Iris pigment epithelial cell (primary cell): ENCODE results near the gene CBX2.

Source experiments
- DNase-seq: peaks from one replicate; pipeline ENCODE4 v3.0.0-alpha.2; 2011; ENCODE audit warnings: low read depth

CBX2 gene

GRCh38 chr17:79812353-79813258 lies 34.7 kb downstream of the CBX2 start:
- no peak for DNase-seq

- no peak for DNase-seq
These were observed 35.6 kb downstream of the CBX2 start for GRCh38 chr17:79813297-79814126.

- no peak for DNase-seq
These were observed 36.4 kb downstream of the CBX2 start for GRCh38 chr17:79814127-79814973.

GRCh38 chr17:79814974-79815835 lies 37.3 kb downstream of the CBX2 start:
- peak; percentile 36 for DNase-seq

- no peak for DNase-seq
These were observed 38.0 kb downstream of the CBX2 start for GRCh38 chr17:79815836-79816461.

- DNase-seq = no peak
These were observed 40.2 kb downstream of the CBX2 start for GRCh38 chr17:79818026-79818758.

- no peak for DNase-seq
These were observed 41.1 kb downstream of the CBX2 start for GRCh38 chr17:79819085-79819484.

- no peak for DNase-seq
These were observed 41.8 kb downstream of the CBX2 start for GRCh38 chr17:79819534-79820276.

- no peak for DNase-seq
These were observed 43.0 kb downstream of the CBX2 start for GRCh38 chr17:79820959-79821330.

- DNase-seq = no peak
These were observed 43.6 kb downstream of the CBX2 start for GRCh38 chr17:79821331-79822095.

- no peak for DNase-seq
These were observed 44.7 kb downstream of the CBX2 start for GRCh38 chr17:79822583-79823124.

- DNase-seq = no peak
These were observed 46.3 kb downstream of the CBX2 start for GRCh38 chr17:79824234-79824633.

- no peak for DNase-seq
These were observed 47.1 kb downstream of the CBX2 start for GRCh38 chr17:79824893-79825579.

- no peak for DNase-seq
These were observed 47.6 kb downstream of the CBX2 start for GRCh38 chr17:79825580-79825921.

- peak; percentile 26 for DNase-seq
These were observed 48.3 kb downstream of the CBX2 start for GRCh38 chr17:79826204-79826680.

- no peak for DNase-seq
These were observed 49.1 kb downstream of the CBX2 start for GRCh38 chr17:79826841-79827578.

GRCh38 chr17:79829004-79829403 lies 51.1 kb downstream of the CBX2 start:
- DNase-seq = no peak
